ENCODE data around the gene NEK10. TPM values are rescaled to one million over a fixed set of nuclear protein-coding genes. Genes with fewer than 3 reads are reported as not detected.

NEK10 gene
- total RNA-seq, 2 experiments from 2014 or later, result 0.67 to 0.79 TPM

GRCh38 chr3:27095553-27096222 lies 273.5 kb downstream of the NEK10 start:
- no peaks in the 10 kb centered on the region for H3K4me1 Mint-ChIP-seq
- no peak overlapping the region for H3K27ac Mint-ChIP-seq
- DNase-seq (no peak), ATAC-seq (ENCODE audit: low read depth) (no peak)
- H3K27me3 Mint-ChIP-seq, result peaks cover 3% of the 10 kb centered on the region
- no peaks in the 10 kb centered on the region for H3K36me3 Mint-ChIP-seq
- peaks cover 2% of the 10 kb centered on the region for H3K9me3 Mint-ChIP-seq
- POLR2A ChIA-PET, result no interaction called here
- H3K4me3 Mint-ChIP-seq, result no peak overlapping the region

- no peak overlapping the region for H3K27ac Mint-ChIP-seq
- ATAC-seq (ENCODE audit: low read depth), result no peak
- no peaks in the 10 kb centered on the region for H3K4me1 Mint-ChIP-seq
- POLR2A ChIA-PET, result no interaction called here
- peaks cover 3% of the 10 kb centered on the region for H3K27me3 Mint-ChIP-seq
- H3K9me3 Mint-ChIP-seq, result peaks cover 2% of the 10 kb centered on the region
- H3K4me3 Mint-ChIP-seq, result no peak overlapping the region
- DNase-seq, result no peak
- H3K36me3 Mint-ChIP-seq, result no peaks in the 10 kb centered on the region
Observed at GRCh38 chr3:27094721-27095120, 274.5 kb downstream of the NEK10 start.

GRCh38 chr3:27093771-27094170 lies 275.4 kb downstream of the NEK10 start:
- no peaks in the 10 kb centered on the region for H3K36me3 Mint-ChIP-seq
- DNase-seq (no peak), ATAC-seq (ENCODE audit: low read depth) (no peak)
- peaks cover 3% of the 10 kb centered on the region for H3K27me3 Mint-ChIP-seq
- H3K4me1 Mint-ChIP-seq, result no peaks in the 10 kb centered on the region
- POLR2A ChIA-PET, result no interaction called here
- no peak overlapping the region for H3K27ac Mint-ChIP-seq
- no peak overlapping the region for H3K4me3 Mint-ChIP-seq
- H3K9me3 Mint-ChIP-seq, result peaks cover 2% of the 10 kb centered on the region

DNA sequence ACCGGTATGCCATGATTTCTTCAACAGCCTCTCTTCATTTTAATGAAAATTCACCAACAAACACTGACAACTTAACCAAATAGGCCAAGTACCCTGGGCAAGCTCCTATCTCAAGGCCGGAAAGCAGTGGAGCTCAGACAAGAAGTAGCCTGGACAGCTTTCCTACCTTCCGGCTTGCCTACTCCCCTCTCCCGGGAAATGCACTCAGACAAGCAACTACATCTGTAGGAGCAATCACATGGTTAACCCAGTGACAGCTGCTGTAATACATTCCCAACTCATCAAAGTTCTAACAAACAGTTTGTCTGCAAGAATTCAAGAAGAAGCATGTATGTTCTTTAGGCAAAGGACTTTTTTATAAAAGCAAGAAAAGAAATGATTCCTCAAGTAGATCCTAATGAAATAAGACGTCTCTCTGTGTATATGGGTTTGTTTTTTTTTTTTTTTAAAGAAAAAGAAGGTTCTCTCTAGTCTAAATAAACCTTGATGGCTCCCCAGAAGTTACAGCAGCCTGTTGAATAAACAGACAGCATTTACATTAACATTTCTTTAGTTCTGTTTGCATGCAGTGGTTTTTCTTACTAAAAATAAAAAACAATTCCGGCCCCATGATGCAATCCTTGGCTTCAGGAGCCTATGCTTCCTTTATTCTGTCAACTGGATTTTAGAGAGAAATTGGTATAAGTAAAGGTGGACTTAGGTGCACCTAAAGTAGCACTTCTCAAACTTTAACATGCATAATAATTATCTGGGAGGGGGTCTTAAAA lies 278.7 kb downstream of the NEK10 start:
- POLR2A ChIA-PET, result no interaction called here

DNA sequence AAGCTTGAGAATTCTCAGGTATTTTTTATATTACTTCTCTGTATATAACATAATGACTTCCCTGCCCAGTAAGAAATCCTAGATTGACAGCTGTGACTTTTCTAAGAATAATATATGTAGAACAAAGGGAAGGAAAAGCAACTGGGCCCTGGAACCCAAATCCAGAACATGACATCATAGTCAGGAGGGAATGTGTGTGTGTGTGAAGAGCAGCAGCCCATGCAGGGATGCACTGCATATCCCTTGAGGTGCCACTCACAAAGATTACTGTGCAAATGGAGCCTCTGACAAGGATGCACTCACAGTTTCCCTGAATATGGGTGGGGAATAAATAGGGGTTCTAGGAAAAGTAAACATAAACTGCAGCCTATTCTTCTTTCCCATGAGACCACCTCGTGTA lies 279.5 kb downstream of the NEK10 start:
- no peak for DNase-seq
- no peak for ATAC-seq (ENCODE audit: low read depth)
- Mint-ChIP-seq H3K9me3 (peaks cover 2% of the 10 kb centered on the region), H3K36me3 (no peaks in the 10 kb centered on the region), H3K4me3 (no peak overlapping the region), H3K27ac (no peak overlapping the region), H3K4me1 (no peaks in the 10 kb centered on the region), H3K27me3 (no peaks in the 10 kb centered on the region)
- POLR2A ChIA-PET, result no interaction called here

More for the DNA sequence above, 278.7 kb downstream of the NEK10 start:
- Mint-ChIP-seq H3K27me3 (no peaks in the 10 kb centered on the region), H3K4me1 (no peaks in the 10 kb centered on the region), H3K36me3 (no peaks in the 10 kb centered on the region), H3K27ac (no peak overlapping the region), H3K4me3 (no peak overlapping the region), H3K9me3 (peaks cover 2% of the 10 kb centered on the region)
- no peak for ATAC-seq (ENCODE audit: low read depth)
- no peak for DNase-seq

DNA sequence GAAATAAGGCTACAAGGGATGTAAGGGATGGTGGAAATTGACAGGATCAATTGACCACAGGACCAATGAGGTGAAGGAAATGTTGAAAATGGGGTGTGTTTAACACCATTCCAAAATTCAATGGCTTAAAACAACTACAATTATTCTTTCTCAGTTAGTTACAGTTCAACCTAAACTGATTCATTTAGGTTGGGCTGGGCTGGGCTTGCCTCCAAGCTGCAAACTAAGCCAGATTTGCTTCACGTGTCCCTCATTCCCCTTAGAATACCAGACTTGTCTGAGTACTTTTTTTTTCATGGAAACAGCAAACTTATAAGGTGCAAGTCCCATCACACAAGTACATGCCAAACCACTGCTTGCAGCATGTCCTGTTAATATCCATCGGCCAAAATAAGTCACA lies 280.1 kb downstream of the NEK10 start:
- DNase-seq (no peak), ATAC-seq (ENCODE audit: low read depth) (no peak)
- no peaks in the 10 kb centered on the region for H3K27me3 Mint-ChIP-seq
- H3K4me1 Mint-ChIP-seq, result no peaks in the 10 kb centered on the region
- POLR2A ChIA-PET, result no interaction called here
- H3K4me3 Mint-ChIP-seq, result no peak overlapping the region
- H3K27ac Mint-ChIP-seq, result no peak overlapping the region
- no peaks in the 10 kb centered on the region for H3K36me3 Mint-ChIP-seq
- H3K9me3 Mint-ChIP-seq, result peaks cover 2% of the 10 kb centered on the region

DNA sequence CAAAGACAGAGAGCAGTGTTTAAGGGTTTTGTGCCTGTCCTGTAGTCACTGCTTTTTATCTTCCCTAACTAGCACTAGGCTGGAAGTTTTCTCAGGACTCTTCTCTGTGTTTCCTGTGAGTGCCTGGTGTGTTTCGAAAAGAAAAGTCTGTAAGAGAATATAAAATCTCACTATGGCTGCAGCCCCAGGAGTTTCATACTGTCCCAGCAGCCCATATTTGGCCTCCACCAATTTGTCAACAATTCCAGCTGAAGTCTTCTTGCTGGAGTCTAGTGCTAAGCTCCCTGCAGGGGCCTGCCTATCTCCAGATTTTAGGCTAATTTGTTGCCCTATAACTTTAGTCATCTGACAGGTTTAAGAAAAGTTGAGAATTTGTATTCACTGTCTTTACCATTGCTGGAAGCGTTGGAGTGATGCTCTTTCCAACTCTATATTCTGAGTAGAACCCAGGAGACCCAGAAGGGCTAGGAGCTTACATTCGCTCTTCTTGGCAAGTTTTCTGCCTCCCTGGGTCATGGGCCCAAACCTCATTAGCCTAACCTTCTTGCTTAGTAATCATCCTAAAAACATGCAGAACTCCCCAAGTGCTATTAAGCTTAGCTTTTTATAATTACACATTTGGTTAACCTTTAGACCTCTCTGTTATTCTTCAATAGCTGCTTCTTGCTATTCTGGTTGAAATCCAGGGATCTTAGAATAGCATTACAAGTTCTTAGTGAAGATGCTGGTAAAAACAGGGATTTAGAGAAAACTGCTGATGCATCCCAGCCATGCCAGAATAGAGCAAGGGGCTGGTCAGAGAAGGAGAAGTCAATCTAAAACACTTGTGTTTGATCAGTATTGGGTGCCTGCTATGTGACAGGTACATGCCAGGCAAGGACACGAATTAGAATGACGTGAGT lies 283.1 kb downstream of the NEK10 start:
- Mint-ChIP-seq H3K9me3 (no peaks in the 10 kb centered on the region), H3K27me3 (no peaks in the 10 kb centered on the region), H3K36me3 (no peaks in the 10 kb centered on the region), H3K4me1 (no peaks in the 10 kb centered on the region), H3K27ac (no peak overlapping the region), H3K4me3 (no peak overlapping the region)
- no peak for ATAC-seq (ENCODE audit: low read depth)
- POLR2A ChIA-PET, result no interaction called here
- no peak for DNase-seq

DNA sequence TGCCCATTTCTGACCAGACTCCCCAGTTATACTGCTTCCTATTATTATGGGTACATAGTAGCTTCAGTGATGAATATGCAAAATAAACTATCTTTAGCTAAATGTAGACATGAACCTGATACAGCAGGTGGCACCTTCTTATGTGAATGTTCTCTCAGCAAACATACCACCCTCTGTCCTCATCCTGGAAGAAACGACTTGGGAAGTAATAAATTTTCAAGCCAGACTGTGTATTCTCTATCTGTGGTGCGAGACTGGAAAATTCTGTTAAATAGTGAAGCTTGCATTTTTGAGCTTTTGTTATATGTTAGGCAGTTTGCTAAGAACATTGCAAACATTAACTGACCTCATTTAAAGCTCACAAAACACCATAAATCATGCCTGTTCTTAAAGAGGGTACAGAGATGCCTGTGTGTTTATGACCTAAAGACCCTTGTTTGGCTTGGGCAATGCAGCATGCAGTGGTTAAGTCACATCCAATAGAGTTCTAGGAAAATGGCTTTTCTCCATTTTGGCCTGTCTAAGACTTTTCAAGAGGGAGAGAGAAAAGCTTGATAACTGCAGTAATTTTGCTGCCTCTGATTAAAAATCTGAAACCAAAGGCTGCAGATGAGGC lies 287.1 kb downstream of the NEK10 start:
- Mint-ChIP-seq H3K27ac (no peak overlapping the region), H3K36me3 (no peaks in the 10 kb centered on the region), H3K4me3 (no peak overlapping the region), H3K4me1 (no peaks in the 10 kb centered on the region), H3K9me3 (no peaks in the 10 kb centered on the region), H3K27me3 (no peaks in the 10 kb centered on the region)
- DNase-seq (no peak), ATAC-seq (ENCODE audit: low read depth) (no peak)
- POLR2A ChIA-PET, result no interaction called here

DNA sequence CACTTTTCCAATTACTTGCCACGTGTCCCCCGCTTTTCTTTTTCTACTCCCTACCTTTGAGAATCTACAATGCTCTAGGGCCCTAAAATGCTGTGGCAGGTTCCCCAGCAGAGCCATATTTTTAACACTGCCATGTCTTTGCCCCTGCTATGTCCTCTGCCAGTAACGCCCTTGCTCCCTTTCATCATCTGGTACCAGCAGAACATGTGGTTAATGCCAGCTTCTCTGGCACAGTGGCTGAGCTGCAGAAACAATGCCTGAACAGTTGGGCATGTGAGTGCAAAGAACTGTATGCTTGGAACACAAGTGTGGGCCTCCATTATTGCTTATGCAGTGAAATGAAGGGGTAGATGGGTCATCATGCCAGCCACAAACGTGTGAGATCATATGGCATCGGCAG lies 287.6 kb downstream of the NEK10 start:
- H3K27me3 Mint-ChIP-seq, result no peaks in the 10 kb centered on the region
- no peak overlapping the region for H3K4me3 Mint-ChIP-seq
- POLR2A ChIA-PET, result no interaction called here
- H3K36me3 Mint-ChIP-seq, result no peaks in the 10 kb centered on the region
- no peak overlapping the region for H3K27ac Mint-ChIP-seq
- H3K9me3 Mint-ChIP-seq, result no peaks in the 10 kb centered on the region
- ATAC-seq (ENCODE audit: low read depth) (no peak), DNase-seq (no peak)
- H3K4me1 Mint-ChIP-seq, result no peaks in the 10 kb centered on the region

- H3K27me3 Mint-ChIP-seq, result no peaks in the 10 kb centered on the region
- ATAC-seq (ENCODE audit: low read depth), result no peak
Observed at GRCh38 chr3:27080258-27080525, 289.0 kb downstream of the NEK10 start.

DNA sequence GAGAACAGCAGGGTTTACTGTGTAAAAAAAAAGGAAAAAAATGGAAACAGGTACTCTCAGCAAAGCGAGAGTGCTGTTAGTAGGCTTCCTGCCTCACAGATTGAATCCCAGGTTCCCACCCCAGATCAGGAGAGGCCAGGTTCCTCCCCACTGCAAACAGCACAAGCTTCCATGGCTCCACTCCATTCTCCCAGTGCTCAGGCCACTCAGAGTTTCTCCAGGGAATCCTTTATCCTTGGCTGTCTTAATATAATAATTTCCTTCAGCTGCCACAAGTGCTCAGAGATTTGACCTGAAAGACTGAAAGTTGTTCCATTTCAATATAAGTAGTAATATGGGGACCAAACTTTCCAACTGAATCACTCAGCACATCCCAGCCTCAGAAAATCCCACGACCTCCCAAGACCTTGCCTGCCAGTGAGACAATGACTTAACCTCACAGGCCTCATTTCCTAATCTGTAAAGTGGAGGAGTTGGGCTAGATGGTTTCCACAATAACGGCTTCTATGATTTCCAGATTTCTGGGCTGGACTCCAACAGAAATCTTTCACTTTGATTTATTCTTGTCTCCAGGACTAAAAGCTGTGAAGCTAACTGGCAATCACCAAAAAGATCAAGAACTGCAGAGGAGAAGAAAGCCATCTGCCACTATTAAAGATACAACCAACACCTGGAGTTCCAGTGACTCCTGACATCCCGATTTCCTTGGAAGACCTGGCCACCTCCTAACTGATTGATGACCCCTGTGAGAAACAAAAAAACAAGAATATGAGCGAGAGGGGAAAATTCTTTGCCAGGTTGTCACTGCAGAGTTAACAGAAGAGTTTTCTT lies 289.5 kb downstream of the NEK10 start:
- no peak overlapping the region for H3K27ac Mint-ChIP-seq
- POLR2A ChIA-PET, result no interaction called here
- H3K36me3 Mint-ChIP-seq, result no peaks in the 10 kb centered on the region
- no peaks in the 10 kb centered on the region for H3K27me3 Mint-ChIP-seq
- no peak for DNase-seq
- no peak for ATAC-seq (ENCODE audit: low read depth)
- no peak overlapping the region for H3K4me3 Mint-ChIP-seq
- no peaks in the 10 kb centered on the region for H3K9me3 Mint-ChIP-seq
- H3K4me1 Mint-ChIP-seq, result no peaks in the 10 kb centered on the region

More at GRCh38 chr3:27080258-27080525, 289.0 kb downstream of the NEK10 start:
- Mint-ChIP-seq H3K4me1 (no peaks in the 10 kb centered on the region), H3K36me3 (no peaks in the 10 kb centered on the region), H3K9me3 (no peaks in the 10 kb centered on the region), H3K27ac (no peak overlapping the region), H3K4me3 (no peak overlapping the region)
- POLR2A ChIA-PET, result no interaction called here
- DNase-seq, result no peak

- Mint-ChIP-seq H3K36me3 (no peaks in the 10 kb centered on the region), H3K27ac (no peak overlapping the region)
- POLR2A ChIA-PET, result no interaction called here
Observed at GRCh38 chr3:27078246-27078913, 290.8 kb downstream of the NEK10 start.

More at GRCh38 chr3:27078246-27078913, 290.8 kb downstream of the NEK10 start:
- DNase-seq (no peak), ATAC-seq (ENCODE audit: low read depth) (no peak)
- Mint-ChIP-seq H3K9me3 (no peaks in the 10 kb centered on the region), H3K4me1 (no peaks in the 10 kb centered on the region), H3K27me3 (no peaks in the 10 kb centered on the region), H3K4me3 (no peak overlapping the region)
